ENCODE measurements around the gene UBA52. TPM values are rescaled to one million over a fixed set of nuclear protein-coding genes. Genes with fewer than 3 reads are reported as not detected.

The UBA52 gene
- total RNA-seq, 1 experiment from 2014 or later: 1,265 TPM

GRCh38 chr19:18588611-18589379, 17.1 kb downstream of the UBA52 start, which contains the start of gene REX1BD:
TSS of gene REX1BD (plus strand) at chr19:18588798. CDS start at chr19:18588802, 4 bp downstream.
- H2BK5ac ChIP-seq (ENCODE audit: insufficient read length, low read length): no peak within 1 kb of the TSS
- Mint-ChIP-seq H3K4me3 (peak within 1 kb of the TSS; percentile 77 to 91), H3K27ac (peak within 1 kb of the TSS; percentile 98 to 99 (median 98)), H3K27me3 (ENCODE audit: low read depth) (peaks cover 7% of the 10 kb centered on the region), H3K9me3 (no peaks in the 10 kb centered on the region; a peak in 1 of 5 replicates), H3K4me1 (peaks cover 31 to 32% of the 10 kb centered on the region in 2 experiments), H3K36me3 (ENCODE audit: insufficient read depth in 1 of 3, low read depth in 3 of 3) (peaks cover 3 to 16% (median 5%) of the 10 kb centered on the region in 3 experiments; a peak in 6 of 7 replicates)
- no peak within 1 kb of the TSS for H2BK120ac ChIP-seq (ENCODE audit: low read depth, low read length, poor library complexity, severe bottlenecking)
- no peak within 1 kb of the TSS for H2AK5ac ChIP-seq (ENCODE audit: insufficient read length, low read length)
- no peaks in the 10 kb centered on the region for H3K27me3 ChIP-seq (ENCODE audit: insufficient read depth, low read length)
- H3K4me2 ChIP-seq (ENCODE audit: insufficient read depth, insufficient read length, low read length): peak within 1 kb of the TSS; percentile 69
- no peak within 1 kb of the TSS for H3K23ac ChIP-seq (ENCODE audit: insufficient read length, low read depth, low read length)
- H2BK12ac ChIP-seq (ENCODE audit: insufficient read length, low read depth, low read length): no peak within 1 kb of the TSS
- no peak within 1 kb of the TSS for H3T11ph ChIP-seq (ENCODE audit: low read length)
- peak within 1 kb of the TSS; percentile 85 for H3K18ac ChIP-seq (ENCODE audit: insufficient read length, low read depth, low read length)
- H4K5ac ChIP-seq (ENCODE audit: insufficient read length, low read depth, low read length): no peak within 1 kb of the TSS
- H2BK20ac ChIP-seq (ENCODE audit: low read depth, low read length, poor library complexity, severe bottlenecking): no peak within 1 kb of the TSS
- H3K14ac ChIP-seq (ENCODE audit: insufficient read depth, low read length): peak within 1 kb of the TSS; percentile 88
- no peak within 1 kb of the TSS for H2AFZ ChIP-seq (ENCODE audit: low read length)
- H3K4ac ChIP-seq (ENCODE audit: low read depth, low read length): no peak within 1 kb of the TSS
- no peaks in the 10 kb centered on the region for H3K9me3 ChIP-seq (ENCODE audit: control insufficient read depth, low read depth, low read length)
- H2BK15ac ChIP-seq (ENCODE audit: low read depth, low read length): no peak within 1 kb of the TSS
- peak; percentile 97 for TF ChIP-seq CTCF (conservative IDR thresholded peaks at IDR 0.05)
- peak within 1 kb of the TSS; percentile 57 for H3K9ac ChIP-seq (ENCODE audit: extremely low read depth, insufficient read length, low read length)
- DNase-seq: peak; percentile 90
- no peaks in the 10 kb centered on the region for H3K79me1 ChIP-seq (ENCODE audit: insufficient read depth, low read depth, low read length, poor library complexity, severe bottlenecking)
- H3K56ac ChIP-seq (ENCODE audit: insufficient read length, low read depth, low read length): no peak within 1 kb of the TSS
- no peaks in the 10 kb centered on the region for H4K20me1 ChIP-seq (ENCODE audit: control insufficient read depth, insufficient read depth, insufficient read length)
- no peak within 1 kb of the TSS for H4K8ac ChIP-seq (replicated peaks; ENCODE audit: insufficient read length, low read depth, low read length)
- no peak within 1 kb of the TSS for H4K91ac ChIP-seq (ENCODE audit: insufficient read length, low read depth, low read length)
- no CpG with 5 or more reads among the region's 72 CpGs for WGBS (ENCODE audit: extremely low coverage, insufficient read length, low lambda C conversion rate)
- peaks cover 18% of the 10 kb centered on the region for H3K23me2 ChIP-seq (ENCODE audit: insufficient read length, low read depth, low read length, poor library complexity, severe bottlenecking)
- H3K4me1 ChIP-seq (ENCODE audit: insufficient read depth, low read length): peaks cover 8% of the 10 kb centered on the region; the same call in 1 of the 2 replicates
- H3K27ac ChIP-seq (ENCODE audit: insufficient read length, low read depth, low read length): peak within 1 kb of the TSS; percentile 7
- no peaks in the 10 kb centered on the region for H3K79me2 ChIP-seq (ENCODE audit: insufficient read depth, low read length)

Measured in H9 (cell line).